ENCODE measurements around the gene RALA.
"Not testable (repeated sequence)": the region's sequence is repeated elsewhere in the genome, so short reads cannot be mapped to it uniquely, and the experiment has no call there.

The RALA gene

GRCh38 chr7:39672176-39672575, 48.8 kb downstream of the RALA start:
- no peak overlapping the region for H3K4me3 ChIP-seq (ENCODE audit: low read depth, low read length)
- DNase-seq: no peak
- in situ Hi-C loops (cut with HindIII; ENCODE audit: low pct_ligation_motif_present, low sequenced_read_pairs): no loop called here
- H3K27ac ChIP-seq: no peak overlapping the region
- TF ChIP-seq CTCF (IDR thresholded peaks at IDR 0.05; ENCODE audit: low read depth, low read length, missing control alignments): no peak
- H3K36me3 ChIP-seq (replicated peaks): no peaks in the 10 kb centered on the region
- H3K27me3 ChIP-seq (replicated peaks): no peaks in the 10 kb centered on the region

- H3K27ac ChIP-seq: no peak overlapping the region
- H3K36me3 ChIP-seq (replicated peaks): no peaks in the 10 kb centered on the region
- no peak for DNase-seq
- no peak for TF ChIP-seq CTCF (IDR thresholded peaks at IDR 0.05; ENCODE audit: low read depth, low read length, missing control alignments)
- no peaks in the 10 kb centered on the region for H3K27me3 ChIP-seq (replicated peaks)
- H3K4me3 ChIP-seq (ENCODE audit: low read depth, low read length): no peak overlapping the region
- in situ Hi-C loops (cut with HindIII; ENCODE audit: low pct_ligation_motif_present, low sequenced_read_pairs): no loop called here
Observed at GRCh38 chr7:39673868-39674267, 50.5 kb downstream of the RALA start.

GRCh38 chr7:39674406-39674805, 51.0 kb downstream of the RALA start:
- in situ Hi-C loops (cut with HindIII; ENCODE audit: low pct_ligation_motif_present, low sequenced_read_pairs): no loop called here
- H3K4me3 ChIP-seq (ENCODE audit: low read depth, low read length): no peak overlapping the region
- H3K36me3 ChIP-seq (replicated peaks): no peaks in the 10 kb centered on the region
- DNase-seq: no peak
- no peaks in the 10 kb centered on the region for H3K27me3 ChIP-seq (replicated peaks)
- no peak overlapping the region for H3K27ac ChIP-seq
- TF ChIP-seq CTCF (IDR thresholded peaks at IDR 0.05; ENCODE audit: low read depth, low read length, missing control alignments): no peak

- Histone ChIP-seq H3K27ac (no peak overlapping the region), H3K4me3 (ENCODE audit: low read depth, low read length) (no peak overlapping the region), H3K36me3 (replicated peaks) (no peaks in the 10 kb centered on the region), H3K27me3 (replicated peaks) (no peaks in the 10 kb centered on the region)
- in situ Hi-C loops (cut with HindIII; ENCODE audit: low pct_ligation_motif_present, low sequenced_read_pairs): no loop called here
- no peak for TF ChIP-seq CTCF (IDR thresholded peaks at IDR 0.05; ENCODE audit: low read depth, low read length, missing control alignments)
- no peak for DNase-seq
Observed at GRCh38 chr7:39676346-39676745, 53.0 kb downstream of the RALA start.

GRCh38 chr7:39678930-39679709, 55.7 kb downstream of the RALA start:
- H3K27ac ChIP-seq: no peak overlapping the region
- TF ChIP-seq CTCF (IDR thresholded peaks at IDR 0.05; ENCODE audit: low read depth, low read length, missing control alignments): no peak
- in situ Hi-C loops (cut with HindIII; ENCODE audit: low pct_ligation_motif_present, low sequenced_read_pairs): no loop called here
- DNase-seq: no peak
- H3K4me3 ChIP-seq (ENCODE audit: low read depth, low read length): no peak overlapping the region
- H3K27me3 ChIP-seq (replicated peaks): no peaks in the 10 kb centered on the region
- H3K36me3 ChIP-seq (replicated peaks): no peaks in the 10 kb centered on the region

GRCh38 chr7:39679874-39680273, 56.5 kb downstream of the RALA start:
- in situ Hi-C loops (cut with HindIII; ENCODE audit: low pct_ligation_motif_present, low sequenced_read_pairs); H3K27me3 ChIP-seq (replicated peaks); DNase-seq; H3K36me3 ChIP-seq (replicated peaks); H3K4me3 ChIP-seq (ENCODE audit: low read depth, low read length); H3K27ac ChIP-seq: not testable (repeated sequence)

All from brain microvascular endothelial cell (primary cell).